K562 (cell line): ENCODE measurements around the gene GTPBP1. TPM values are rescaled to one million over a fixed set of nuclear protein-coding genes. Genes with fewer than 3 reads are reported as not detected.

Source experiments
- ATAC-seq: fragments of 200-7000 bp; cut with Tn5 transposase; 3 replicates; pipeline ENCODE4 v1.9.1; 2020; ENCODE audit warnings: moderate library complexity
- BruUV-seq: library from RNA; stranded (reverse); fragments of 400-500 nt; replicated peaks from 2 replicates; lab custom pipeline; 2021; lab: Mats Ljungman, UMichigan
- CTCF ChIA-PET: fragments of 300-600 bp; formaldehyde crosslinking; extraction: SDS; loops from one replicate; lab custom pipeline; 2021; ENCODE audit warnings: low intra/inter-chr PET ratio; lab: Yijun Ruan, JAX
- POLR2A ChIA-PET: fragments of 300-600, 350-650 bp; sonication (Branson Sonifier 250); formaldehyde crosslinking; extraction: SDS; loops from one replicate; lab custom pipeline; 2021; ENCODE audit warnings: antibody characterized with exemption, inconsistent platforms; lab: Yijun Ruan, JAX
- DNase-seq, 4 experiments: peaks; one replicate each; pipeline versions ENCODE4 v3.0.0 to v3.0.0-alpha.2; 2011 to 2018; ENCODE audit warnings: low spot score in 3 of 4, mixed read lengths in 3 of 4; ENCODE audit errors: extremely low read depth in 1 of 4
- FAIRE-seq: peaks from 2 replicates; lab custom pipeline; 2011; peaks lifted over from hg19 to GRCh38; lab: Jason Lieb, UNC
- H2AFZ ChIP-seq: 2 replicates; pipeline ENCODE4 v1.6.0; 2011; ENCODE audit warnings: low read depth, low read length, control low read depth, inconsistent platforms
- H3K27ac ChIP-seq: fragments of 200-600 bp; 3 replicates; pipeline ENCODE4 v1.8.0; 2011; ENCODE audit warnings: low read depth, mild to moderate bottlenecking, control low read depth, inconsistent platforms, low read length, moderate library complexity, mixed read lengths; ENCODE audit errors: extremely low read depth
- H3K27me3 ChIP-seq, 2 experiments: fragments of 300-600 bp in 1 of 2; 2 replicates in 1 of 2; 3 replicates in 1 of 2; pipeline versions ENCODE4 v1.6.0 to v1.8.0; 2011; ENCODE audit warnings: inconsistent platforms in 2 of 2, low read length in 2 of 2, mild to moderate bottlenecking in 1 of 2, mixed read lengths in 1 of 2, moderate library complexity in 1 of 2; ENCODE audit not compliant: control insufficient read depth in 2 of 2, insufficient read depth in 2 of 2
- H3K36me3 ChIP-seq: fragments of 300-600 bp; 3 replicates; pipeline ENCODE4 v1.8.0; 2011; ENCODE audit warnings: mild to moderate bottlenecking, low read length, inconsistent platforms; ENCODE audit not compliant: control insufficient read depth, insufficient read depth
- H3K4me1 ChIP-seq, 2 experiments: fragments of 200-600 bp in 1 of 2; replicated peaks in 1 of 2; 2 replicates in 1 of 2; 3 replicates in 1 of 2; pipeline versions ENCODE4 v1.5.1 to v1.8.0; 2011; ENCODE audit warnings: inconsistent platforms in 2 of 2, low read length in 2 of 2, mild to moderate bottlenecking in 1 of 2, mixed read lengths in 1 of 2, moderate library complexity in 1 of 2; ENCODE audit not compliant: control insufficient read depth in 2 of 2, insufficient read depth in 2 of 2
- H3K4me2 ChIP-seq: 2 replicates; pipeline ENCODE4 v1.6.1; 2011; ENCODE audit warnings: low read length, control low read depth, inconsistent platforms, mixed read lengths; ENCODE audit not compliant: insufficient read depth
- H3K4me3 ChIP-seq: fragments of 200-600 bp; sonication (generic), shearing (Covaris generic); 2 replicates; pipeline ENCODE4 v1.5.1; 2016; ENCODE audit warnings: control low read depth, inconsistent platforms
- H3K79me2 ChIP-seq: fragments of 200-600 bp; 3 replicates; pipeline ENCODE4 v1.8.0; 2011; ENCODE audit warnings: low read length, inconsistent platforms; ENCODE audit not compliant: control insufficient read depth, insufficient read depth
- H3K9ac ChIP-seq, 2 experiments: 2 replicates each; pipeline versions ENCODE4 v1.6.0 to v1.6.1; 2011; ENCODE audit warnings: low read depth in 2 of 2, low read length in 2 of 2, control low read depth in 1 of 2, inconsistent platforms in 1 of 2, mild to moderate bottlenecking in 1 of 2, mixed read lengths in 1 of 2; ENCODE audit not compliant: insufficient read depth in 1 of 2
- H3K9me1 ChIP-seq: one replicate; pipeline ENCODE4 v1.6.0; 2011; ENCODE audit warnings: inconsistent platforms, mild to moderate bottlenecking, low read length, moderate library complexity; ENCODE audit not compliant: control insufficient read depth, insufficient read depth
- H3K9me3 ChIP-seq: replicated peaks from 2 replicates; pipeline ENCODE4 v1.5.1; 2011; ENCODE audit warnings: low read depth, low read length, inconsistent platforms; ENCODE audit not compliant: control insufficient read depth, insufficient read depth
- H4K20me1 ChIP-seq: replicated peaks from 2 replicates; pipeline ENCODE4 v1.6.1; 2011; ENCODE audit warnings: low read length, inconsistent platforms, mixed read lengths; ENCODE audit not compliant: control insufficient read depth, insufficient read depth
- WGBS: fragments of 100-300 bp; shearing (Covaris generic); methylation state at CpG from one replicate; pipeline ENCODE4 v1.1.6; 2016; ENCODE audit warnings: low coverage, mixed read lengths; ENCODE audit not compliant: insufficient coverage; ENCODE audit errors: missing lambda C conversion rate; 5-methylcytosine and 5-hydroxymethylcytosine counted together
- in situ Hi-C: fragments of 300-500 bp; cut with MboI; formaldehyde crosslinking; loops from 4 replicates; pipeline ENCODE4 v1.15.0; 2018; ENCODE audit warnings: inconsistent platforms, mixed read lengths
- intact Hi-C: fragments of 100-400 bp; cut with micrococcal nuclease; formaldehyde crosslinking; loops from 2 replicates; pipeline ENCODE4 v1.14.2; 2022
- polyA plus RNA-seq, 8 experiments: library from polyadenylated mRNA; depleted of rRNA in 4 of 8; stranded (reverse) in 5 of 8; unstranded in 3 of 8; fragments of >200 nt; fragmentation: Nextera tagmentation in 2 of 8; fragmentation: Illumina TruSeq in 1 of 8; extraction: Ambion mirVana in 2 of 8; extraction: Trizol in 1 of 8; gene quantifications; 2 replicates each; pipeline versions ENCODE4 v1.2.1 to v1.2.3, GENCODE V29; 2011 to 2014; ENCODE audit warnings: inconsistent platforms in 1 of 8, missing spikeins in 1 of 8
- total RNA-seq, 7 experiments: library from RNA; depleted of rRNA in 6 of 7; stranded (reverse); fragments of >200 nt in 6 of 7; fragmentation: Illumina TruSeq in 2 of 7; extraction: Trizol in 2 of 7; gene quantifications; 2 replicates each; pipeline versions ENCODE4 v1.2.1 to v1.2.3, GENCODE V29; 2011 to 2021; ENCODE audit warnings: low replicate concordance in 1 of 7
- TF ChIP-seq, protein P1 (sequence below), 3 experiments: IDR thresholded peaks in 2 of 3; conservative IDR thresholded peaks in 1 of 3; 2 replicates each; pipeline ENCODE4 v1.5.1; 2011 to 2012; ENCODE audit warnings: low read length in 3 of 3, mild to moderate bottlenecking in 3 of 3, control low read depth in 2 of 3, improper control_type of control experiment in 1 of 3, inconsistent platforms in 1 of 3, low read depth in 1 of 3, mixed read lengths in 1 of 3, moderate library complexity in 1 of 3; ENCODE audit not compliant: insufficient read depth in 2 of 3
- TF ChIP-seq, protein P2 (sequence below): fragments of 450-650 bp; IDR thresholded peaks from 2 replicates; pipeline ENCODE4 v1.6.1; 2016; ENCODE audit warnings: mild to moderate bottlenecking, moderate library complexity

Gene GTPBP1
- total and polyA plus RNA-seq, 9 of the 15 experiments (the other 6 are each of a cell fraction or from before 2014, with no cell fraction given) = 0.83 to 53.2 (median 23.3) TPM

DNA sequence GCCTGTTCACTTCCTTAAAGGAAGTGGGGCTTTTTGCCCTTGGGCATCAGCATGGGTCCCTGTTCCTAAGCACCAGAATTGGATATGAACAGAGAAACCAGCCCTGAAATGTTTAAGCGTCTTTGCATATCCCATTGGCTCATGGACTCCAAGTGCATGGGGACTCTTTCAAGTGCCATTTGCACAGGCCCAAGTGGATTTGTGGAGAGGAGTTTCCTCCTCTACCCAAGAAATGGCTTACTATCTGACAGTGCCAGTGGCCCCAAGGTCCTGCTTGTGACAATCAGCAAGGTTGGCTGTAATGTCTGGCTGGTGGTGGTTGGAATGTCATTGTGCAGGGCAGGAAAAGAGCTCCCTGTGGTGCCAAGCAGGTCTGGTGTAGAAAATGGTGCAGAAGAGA is 20.0 kb upstream of the GTPBP1 start (continued):
- TF ChIP-seq, protein P1, sequence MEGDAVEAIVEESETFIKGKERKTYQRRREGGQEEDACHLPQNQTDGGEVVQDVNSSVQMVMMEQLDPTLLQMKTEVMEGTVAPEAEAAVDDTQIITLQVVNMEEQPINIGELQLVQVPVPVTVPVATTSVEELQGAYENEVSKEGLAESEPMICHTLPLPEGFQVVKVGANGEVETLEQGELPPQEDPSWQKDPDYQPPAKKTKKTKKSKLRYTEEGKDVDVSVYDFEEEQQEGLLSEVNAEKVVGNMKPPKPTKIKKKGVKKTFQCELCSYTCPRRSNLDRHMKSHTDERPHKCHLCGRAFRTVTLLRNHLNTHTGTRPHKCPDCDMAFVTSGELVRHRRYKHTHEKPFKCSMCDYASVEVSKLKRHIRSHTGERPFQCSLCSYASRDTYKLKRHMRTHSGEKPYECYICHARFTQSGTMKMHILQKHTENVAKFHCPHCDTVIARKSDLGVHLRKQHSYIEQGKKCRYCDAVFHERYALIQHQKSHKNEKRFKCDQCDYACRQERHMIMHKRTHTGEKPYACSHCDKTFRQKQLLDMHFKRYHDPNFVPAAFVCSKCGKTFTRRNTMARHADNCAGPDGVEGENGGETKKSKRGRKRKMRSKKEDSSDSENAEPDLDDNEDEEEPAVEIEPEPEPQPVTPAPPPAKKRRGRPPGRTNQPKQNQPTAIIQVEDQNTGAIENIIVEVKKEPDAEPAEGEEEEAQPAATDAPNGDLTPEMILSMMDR (IDR thresholded peaks at IDR 0.05 in 2 of 3, conservative IDR thresholded peaks at IDR 0.05 in 1 of 3; ENCODE audit: insufficient read depth in 2 of 3, low read depth in 1 of 3, low read length in 3 of 3) = no peak

DNA sequence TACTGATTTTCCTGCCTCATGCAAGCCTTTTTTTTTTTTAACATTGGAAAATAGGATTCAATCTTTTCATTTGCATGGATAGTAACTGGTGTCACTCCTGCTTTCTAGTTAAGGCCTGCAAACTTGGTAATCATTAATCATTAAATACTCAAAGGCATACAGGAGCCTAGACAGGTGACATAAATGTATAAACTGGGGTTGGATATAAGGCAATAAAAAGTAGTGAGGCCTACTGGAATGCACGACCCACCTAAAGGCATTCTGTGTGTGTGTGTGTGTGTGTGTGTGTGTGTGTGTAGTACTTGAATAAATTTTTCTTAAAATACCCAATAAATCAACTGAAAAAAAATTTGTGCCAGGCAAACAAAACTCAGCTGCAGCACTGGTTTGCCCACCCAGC is 16.1 kb upstream of the GTPBP1 start:
- no TSS peak for BruUV-seq
- intact Hi-C loops = no loop called here
- WGBS = no CpG with 5 or more reads among the region's 1 CpG
- DNase-seq (no peak), FAIRE-seq (no peak), ATAC-seq (no peak)
- peaks cover 9 to 12% of the 10 kb centered on the region in 2 experiments; a peak in 4 of 5 replicates for H3K4me1 ChIP-seq
- H4K20me1 ChIP-seq = no peaks in the 10 kb centered on the region
- in situ Hi-C loops = no loop called here
- H3K9me3 ChIP-seq = no peaks in the 10 kb centered on the region
- no peak overlapping the region for H3K4me3 ChIP-seq
- peaks cover 73% of the 10 kb centered on the region for H3K36me3 ChIP-seq
- no peak overlapping the region for H2AFZ ChIP-seq
- H3K9me1 ChIP-seq = peaks cover 3% of the 10 kb centered on the region
- CTCF ChIA-PET = no interaction called here
- no peak overlapping the region for H3K9ac ChIP-seq
- POLR2A ChIA-PET = no interaction called here
- peaks cover 25% of the 10 kb centered on the region for H3K79me2 ChIP-seq
- no peaks in the 10 kb centered on the region for H3K27me3 ChIP-seq
- no peak overlapping the region for H3K27ac ChIP-seq
- H3K4me2 ChIP-seq = no peak overlapping the region
- TF ChIP-seq, protein P2, sequence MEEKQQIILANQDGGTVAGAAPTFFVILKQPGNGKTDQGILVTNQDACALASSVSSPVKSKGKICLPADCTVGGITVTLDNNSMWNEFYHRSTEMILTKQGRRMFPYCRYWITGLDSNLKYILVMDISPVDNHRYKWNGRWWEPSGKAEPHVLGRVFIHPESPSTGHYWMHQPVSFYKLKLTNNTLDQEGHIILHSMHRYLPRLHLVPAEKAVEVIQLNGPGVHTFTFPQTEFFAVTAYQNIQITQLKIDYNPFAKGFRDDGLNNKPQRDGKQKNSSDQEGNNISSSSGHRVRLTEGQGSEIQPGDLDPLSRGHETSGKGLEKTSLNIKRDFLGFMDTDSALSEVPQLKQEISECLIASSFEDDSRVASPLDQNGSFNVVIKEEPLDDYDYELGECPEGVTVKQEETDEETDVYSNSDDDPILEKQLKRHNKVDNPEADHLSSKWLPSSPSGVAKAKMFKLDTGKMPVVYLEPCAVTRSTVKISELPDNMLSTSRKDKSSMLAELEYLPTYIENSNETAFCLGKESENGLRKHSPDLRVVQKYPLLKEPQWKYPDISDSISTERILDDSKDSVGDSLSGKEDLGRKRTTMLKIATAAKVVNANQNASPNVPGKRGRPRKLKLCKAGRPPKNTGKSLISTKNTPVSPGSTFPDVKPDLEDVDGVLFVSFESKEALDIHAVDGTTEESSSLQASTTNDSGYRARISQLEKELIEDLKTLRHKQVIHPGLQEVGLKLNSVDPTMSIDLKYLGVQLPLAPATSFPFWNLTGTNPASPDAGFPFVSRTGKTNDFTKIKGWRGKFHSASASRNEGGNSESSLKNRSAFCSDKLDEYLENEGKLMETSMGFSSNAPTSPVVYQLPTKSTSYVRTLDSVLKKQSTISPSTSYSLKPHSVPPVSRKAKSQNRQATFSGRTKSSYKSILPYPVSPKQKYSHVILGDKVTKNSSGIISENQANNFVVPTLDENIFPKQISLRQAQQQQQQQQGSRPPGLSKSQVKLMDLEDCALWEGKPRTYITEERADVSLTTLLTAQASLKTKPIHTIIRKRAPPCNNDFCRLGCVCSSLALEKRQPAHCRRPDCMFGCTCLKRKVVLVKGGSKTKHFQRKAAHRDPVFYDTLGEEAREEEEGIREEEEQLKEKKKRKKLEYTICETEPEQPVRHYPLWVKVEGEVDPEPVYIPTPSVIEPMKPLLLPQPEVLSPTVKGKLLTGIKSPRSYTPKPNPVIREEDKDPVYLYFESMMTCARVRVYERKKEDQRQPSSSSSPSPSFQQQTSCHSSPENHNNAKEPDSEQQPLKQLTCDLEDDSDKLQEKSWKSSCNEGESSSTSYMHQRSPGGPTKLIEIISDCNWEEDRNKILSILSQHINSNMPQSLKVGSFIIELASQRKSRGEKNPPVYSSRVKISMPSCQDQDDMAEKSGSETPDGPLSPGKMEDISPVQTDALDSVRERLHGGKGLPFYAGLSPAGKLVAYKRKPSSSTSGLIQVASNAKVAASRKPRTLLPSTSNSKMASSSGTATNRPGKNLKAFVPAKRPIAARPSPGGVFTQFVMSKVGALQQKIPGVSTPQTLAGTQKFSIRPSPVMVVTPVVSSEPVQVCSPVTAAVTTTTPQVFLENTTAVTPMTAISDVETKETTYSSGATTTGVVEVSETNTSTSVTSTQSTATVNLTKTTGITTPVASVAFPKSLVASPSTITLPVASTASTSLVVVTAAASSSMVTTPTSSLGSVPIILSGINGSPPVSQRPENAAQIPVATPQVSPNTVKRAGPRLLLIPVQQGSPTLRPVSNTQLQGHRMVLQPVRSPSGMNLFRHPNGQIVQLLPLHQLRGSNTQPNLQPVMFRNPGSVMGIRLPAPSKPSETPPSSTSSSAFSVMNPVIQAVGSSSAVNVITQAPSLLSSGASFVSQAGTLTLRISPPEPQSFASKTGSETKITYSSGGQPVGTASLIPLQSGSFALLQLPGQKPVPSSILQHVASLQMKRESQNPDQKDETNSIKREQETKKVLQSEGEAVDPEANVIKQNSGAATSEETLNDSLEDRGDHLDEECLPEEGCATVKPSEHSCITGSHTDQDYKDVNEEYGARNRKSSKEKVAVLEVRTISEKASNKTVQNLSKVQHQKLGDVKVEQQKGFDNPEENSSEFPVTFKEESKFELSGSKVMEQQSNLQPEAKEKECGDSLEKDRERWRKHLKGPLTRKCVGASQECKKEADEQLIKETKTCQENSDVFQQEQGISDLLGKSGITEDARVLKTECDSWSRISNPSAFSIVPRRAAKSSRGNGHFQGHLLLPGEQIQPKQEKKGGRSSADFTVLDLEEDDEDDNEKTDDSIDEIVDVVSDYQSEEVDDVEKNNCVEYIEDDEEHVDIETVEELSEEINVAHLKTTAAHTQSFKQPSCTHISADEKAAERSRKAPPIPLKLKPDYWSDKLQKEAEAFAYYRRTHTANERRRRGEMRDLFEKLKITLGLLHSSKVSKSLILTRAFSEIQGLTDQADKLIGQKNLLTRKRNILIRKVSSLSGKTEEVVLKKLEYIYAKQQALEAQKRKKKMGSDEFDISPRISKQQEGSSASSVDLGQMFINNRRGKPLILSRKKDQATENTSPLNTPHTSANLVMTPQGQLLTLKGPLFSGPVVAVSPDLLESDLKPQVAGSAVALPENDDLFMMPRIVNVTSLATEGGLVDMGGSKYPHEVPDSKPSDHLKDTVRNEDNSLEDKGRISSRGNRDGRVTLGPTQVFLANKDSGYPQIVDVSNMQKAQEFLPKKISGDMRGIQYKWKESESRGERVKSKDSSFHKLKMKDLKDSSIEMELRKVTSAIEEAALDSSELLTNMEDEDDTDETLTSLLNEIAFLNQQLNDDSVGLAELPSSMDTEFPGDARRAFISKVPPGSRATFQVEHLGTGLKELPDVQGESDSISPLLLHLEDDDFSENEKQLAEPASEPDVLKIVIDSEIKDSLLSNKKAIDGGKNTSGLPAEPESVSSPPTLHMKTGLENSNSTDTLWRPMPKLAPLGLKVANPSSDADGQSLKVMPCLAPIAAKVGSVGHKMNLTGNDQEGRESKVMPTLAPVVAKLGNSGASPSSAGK = no peak
